HEK293 (cell line): Measurements from ENCODE around the gene METTL25B.

ENCODE experiments used
- CTCF ChIA-PET: fragments of 350-600 bp; formaldehyde crosslinking; extraction: SDS; loops from one replicate; lab custom pipeline; 2021; ENCODE audit warnings: antibody characterized with exemption; lab: Yijun Ruan, JAX
- POLR2A ChIA-PET: fragments of 300-600 bp; formaldehyde crosslinking; extraction: SDS; loops from one replicate; lab custom pipeline; 2020; ENCODE audit warnings: antibody characterized with exemption, inconsistent platforms; lab: Yijun Ruan, JAX
- H3K27ac ChIP-seq: fragments of 200-500 bp; sonication (Bioruptor generic); 2 replicates; pipeline ENCODE4 v1.5.1; 2014; ENCODE audit warnings: low read depth, low read length, control low read depth, inconsistent platforms; ENCODE audit errors: extremely low read depth
- H3K36me3 ChIP-seq, 2 experiments: fragments of 200-500 bp in 1 of 2; sonication (Bioruptor generic) in 1 of 2; 1 replicate in 1 of 2; 2 replicates in 1 of 2; pipeline ENCODE4 v1.5.1; 2014 to 2017; ENCODE audit warnings: inconsistent platforms in 2 of 2, low read length in 2 of 2; ENCODE audit not compliant: control insufficient read depth in 2 of 2, insufficient read depth in 1 of 2
- H3K4me1 ChIP-seq: fragments of 200-500 bp; sonication (Bioruptor generic); 2 replicates; pipeline ENCODE4 v1.5.1; 2014; ENCODE audit warnings: mild to moderate bottlenecking, low read length, inconsistent platforms; ENCODE audit not compliant: control insufficient read depth, insufficient read depth
- H3K4me3 ChIP-seq: 2 replicates; pipeline ENCODE4 v1.5.1; 2011; ENCODE audit warnings: low read depth, mild to moderate bottlenecking, control low read depth, low read length, moderate library complexity
- H3K9me3 ChIP-seq: fragments of 200-500 bp; sonication (Bioruptor generic); 2 replicates; pipeline ENCODE4 v1.5.1; 2014; ENCODE audit warnings: low read depth, low read length, inconsistent platforms; ENCODE audit not compliant: control insufficient read depth, insufficient read depth
- ATF2 ChIP-seq: fragments of 450-650 bp; formaldehyde crosslinking; IDR thresholded peaks from 2 replicates; pipeline ENCODE4 v1.5.1; 2016; ENCODE audit warnings: missing biosample characterization, missing genetic modification characterization, low read depth
- BCL11B ChIP-seq: fragments of 450-650 bp; formaldehyde crosslinking; IDR thresholded peaks from 2 replicates; pipeline ENCODE4 v1.5.1; 2016; ENCODE audit warnings: low read depth, missing biosample characterization, missing genetic modification characterization
- EGR2 ChIP-seq: fragments of 450-650 bp; formaldehyde crosslinking; IDR thresholded peaks from 2 replicates; pipeline ENCODE4 v1.5.1; 2016; ENCODE audit warnings: low read depth, missing biosample characterization, missing genetic modification characterization
- GLIS2 ChIP-seq: fragments of 450-650 bp; formaldehyde crosslinking; IDR thresholded peaks from 2 replicates; pipeline ENCODE4 v1.5.1; 2016; ENCODE audit warnings: missing biosample characterization, missing genetic modification characterization
- HOXA7 ChIP-seq: sonication (generic); formaldehyde crosslinking; IDR thresholded peaks from 2 replicates; pipeline ENCODE4 v1.8.1; 2022; ENCODE audit warnings: missing genetic modification reagents, borderline replicate concordance
- MZF1 ChIP-seq: fragments of 450-650 bp; formaldehyde crosslinking; IDR thresholded peaks from 2 replicates; pipeline ENCODE4 v1.5.1; 2017; ENCODE audit warnings: missing biosample characterization, missing genetic modification characterization, borderline replicate concordance
- REPIN1 ChIP-seq: fragments of 450-650 bp; formaldehyde crosslinking; IDR thresholded peaks from 2 replicates; pipeline ENCODE4 v1.5.1; 2017; ENCODE audit warnings: missing biosample characterization, missing genetic modification characterization, low read depth
- SCRT2 ChIP-seq: fragments of 450-650 bp; formaldehyde crosslinking; IDR thresholded peaks from 2 replicates; pipeline ENCODE4 v1.5.1; 2016; ENCODE audit warnings: missing biosample characterization, missing genetic modification characterization
- TRIM28 ChIP-seq: IDR thresholded peaks from 2 replicates; pipeline ENCODE4 v1.6.1; 2011; ENCODE audit warnings: low read length, control low read depth, borderline replicate concordance
- ZBTB17 ChIP-seq: fragments of 450-650 bp; formaldehyde crosslinking; IDR thresholded peaks from 2 replicates; pipeline ENCODE4 v1.5.1; 2016; ENCODE audit warnings: missing biosample characterization, missing genetic modification characterization
- ZFP37 ChIP-seq: fragments of 450-650 bp; formaldehyde crosslinking; IDR thresholded peaks from 2 replicates; pipeline ENCODE4 v1.5.1; 2016; ENCODE audit warnings: missing biosample characterization, missing genetic modification characterization
- ZNF10 ChIP-seq: fragments of 450-650 bp; formaldehyde crosslinking; IDR thresholded peaks from 2 replicates; pipeline ENCODE4 v1.5.1; 2017; ENCODE audit warnings: missing biosample characterization, missing genetic modification characterization
- ZNF112 ChIP-seq: fragments of 450-650 bp; formaldehyde crosslinking; IDR thresholded peaks from 2 replicates; pipeline ENCODE4 v1.5.0; 2017; ENCODE audit warnings: missing biosample characterization, missing genetic modification characterization
- ZNF138 ChIP-seq: fragments of 450-650 bp; formaldehyde crosslinking; IDR thresholded peaks from 2 replicates; pipeline ENCODE4 v1.5.1; 2016; ENCODE audit warnings: missing biosample characterization, missing genetic modification characterization, borderline replicate concordance
- ZNF211 ChIP-seq: fragments of 450-650 bp; formaldehyde crosslinking; IDR thresholded peaks from 2 replicates; pipeline ENCODE4 v1.5.1; 2016; ENCODE audit warnings: low read depth, missing biosample characterization, missing genetic modification characterization
- ZNF433 ChIP-seq: fragments of 450-650 bp; formaldehyde crosslinking; IDR thresholded peaks from 2 replicates; pipeline ENCODE4 v1.5.1; 2016; ENCODE audit warnings: missing biosample characterization, missing genetic modification characterization, low read depth
- ZNF548 ChIP-seq: fragments of 450-650 bp; formaldehyde crosslinking; IDR thresholded peaks from 2 replicates; pipeline ENCODE4 v1.5.1; 2016; ENCODE audit warnings: missing biosample characterization, missing genetic modification characterization
- ZNF585B ChIP-seq: fragments of 450-650 bp; formaldehyde crosslinking; IDR thresholded peaks from 2 replicates; pipeline ENCODE4 v1.5.1; 2016; ENCODE audit warnings: missing biosample characterization, missing genetic modification characterization
- ZNF600 ChIP-seq: fragments of 450-650 bp; formaldehyde crosslinking; IDR thresholded peaks from 2 replicates; pipeline ENCODE4 v1.5.1; 2016; ENCODE audit warnings: missing biosample characterization, missing genetic modification characterization
- ZNF654 ChIP-seq: fragments of 450-650 bp; formaldehyde crosslinking; IDR thresholded peaks from 2 replicates; pipeline ENCODE4 v1.5.1; 2016; ENCODE audit warnings: low read depth, missing biosample characterization, missing genetic modification characterization
- TF ChIP-seq, protein P1 (sequence below): fragments of 450-650 bp; formaldehyde crosslinking; IDR thresholded peaks from 2 replicates; pipeline ENCODE4 v1.5.1; 2016; ENCODE audit warnings: missing biosample characterization, missing genetic modification characterization
- TF ChIP-seq, protein P2 (sequence below): fragments of 450-650 bp; formaldehyde crosslinking; IDR thresholded peaks from 2 replicates; pipeline ENCODE4 v1.5.1; 2017; ENCODE audit warnings: missing biosample characterization, missing genetic modification characterization
- TF ChIP-seq, protein P3 (sequence below): fragments of 450-650 bp; formaldehyde crosslinking; IDR thresholded peaks from 2 replicates; pipeline ENCODE4 v1.5.1; 2017; ENCODE audit warnings: missing biosample characterization, missing genetic modification characterization
- TF ChIP-seq, protein P4 (sequence below): fragments of 450-650 bp; formaldehyde crosslinking; IDR thresholded peaks from 2 replicates; pipeline ENCODE4; 2016; ENCODE audit warnings: missing biosample characterization, missing genetic modification characterization

METTL25B gene

GRCh38 chr1:156705918-156706656 lies 22.2 kb upstream of the METTL25B start (continued):
- TF ChIP-seq, protein P1, sequence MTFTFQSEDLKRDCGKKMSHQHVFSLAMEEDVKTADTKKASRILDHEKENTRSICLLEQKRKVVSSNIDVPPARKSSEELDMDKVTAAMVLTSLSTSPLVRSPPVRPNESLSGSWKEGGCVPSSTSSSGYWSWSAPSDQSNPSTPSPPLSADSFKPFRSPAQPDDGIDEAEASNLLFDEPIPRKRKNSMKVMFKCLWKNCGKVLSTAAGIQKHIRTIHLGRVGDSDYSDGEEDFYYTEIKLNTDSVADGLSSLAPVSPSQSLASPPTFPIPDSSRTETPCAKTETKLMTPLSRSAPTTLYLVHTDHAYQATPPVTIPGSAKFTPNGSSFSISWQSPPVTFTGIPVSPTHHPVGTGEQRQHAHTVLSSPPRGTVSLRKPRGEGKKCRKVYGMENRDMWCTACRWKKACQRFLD (tag by site-specific recombination), result no peak
- TF ChIP-seq ZNF548 (tag by site-specific recombination) (no peak), ZNF211 (no peak), REPIN1 (tag by site-specific recombination) (no peak), HOXA7 (no peak), TRIM28 (peak; percentile 45; the same call in 1 of the 2 replicates), ATF2 (peak; percentile 6; the same call in 1 of the 2 replicates), MZF1 (tag by site-specific recombination) (peak; percentile 90), EGR2 (peak; percentile 92), GLIS2 (tag by site-specific recombination) (peak; percentile 90), BCL11B (tag by site-specific recombination) (peak; percentile 63), ZNF138 (no peak)
- TF ChIP-seq, protein P2, sequence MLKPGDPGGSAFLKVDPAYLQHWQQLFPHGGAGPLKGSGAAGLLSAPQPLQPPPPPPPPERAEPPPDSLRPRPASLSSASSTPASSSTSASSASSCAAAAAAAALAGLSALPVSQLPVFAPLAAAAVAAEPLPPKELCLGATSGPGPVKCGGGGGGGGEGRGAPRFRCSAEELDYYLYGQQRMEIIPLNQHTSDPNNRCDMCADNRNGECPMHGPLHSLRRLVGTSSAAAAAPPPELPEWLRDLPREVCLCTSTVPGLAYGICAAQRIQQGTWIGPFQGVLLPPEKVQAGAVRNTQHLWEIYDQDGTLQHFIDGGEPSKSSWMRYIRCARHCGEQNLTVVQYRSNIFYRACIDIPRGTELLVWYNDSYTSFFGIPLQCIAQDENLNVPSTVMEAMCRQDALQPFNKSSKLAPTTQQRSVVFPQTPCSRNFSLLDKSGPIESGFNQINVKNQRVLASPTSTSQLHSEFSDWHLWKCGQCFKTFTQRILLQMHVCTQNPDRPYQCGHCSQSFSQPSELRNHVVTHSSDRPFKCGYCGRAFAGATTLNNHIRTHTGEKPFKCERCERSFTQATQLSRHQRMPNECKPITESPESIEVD (tag by site-specific recombination), result no peak
- TF ChIP-seq, protein P3, sequence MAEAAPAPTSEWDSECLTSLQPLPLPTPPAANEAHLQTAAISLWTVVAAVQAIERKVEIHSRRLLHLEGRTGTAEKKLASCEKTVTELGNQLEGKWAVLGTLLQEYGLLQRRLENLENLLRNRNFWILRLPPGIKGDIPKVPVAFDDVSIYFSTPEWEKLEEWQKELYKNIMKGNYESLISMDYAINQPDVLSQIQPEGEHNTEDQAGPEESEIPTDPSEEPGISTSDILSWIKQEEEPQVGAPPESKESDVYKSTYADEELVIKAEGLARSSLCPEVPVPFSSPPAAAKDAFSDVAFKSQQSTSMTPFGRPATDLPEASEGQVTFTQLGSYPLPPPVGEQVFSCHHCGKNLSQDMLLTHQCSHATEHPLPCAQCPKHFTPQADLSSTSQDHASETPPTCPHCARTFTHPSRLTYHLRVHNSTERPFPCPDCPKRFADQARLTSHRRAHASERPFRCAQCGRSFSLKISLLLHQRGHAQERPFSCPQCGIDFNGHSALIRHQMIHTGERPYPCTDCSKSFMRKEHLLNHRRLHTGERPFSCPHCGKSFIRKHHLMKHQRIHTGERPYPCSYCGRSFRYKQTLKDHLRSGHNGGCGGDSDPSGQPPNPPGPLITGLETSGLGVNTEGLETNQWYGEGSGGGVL, result peak; percentile 84
- TF ChIP-seq, protein P4, sequence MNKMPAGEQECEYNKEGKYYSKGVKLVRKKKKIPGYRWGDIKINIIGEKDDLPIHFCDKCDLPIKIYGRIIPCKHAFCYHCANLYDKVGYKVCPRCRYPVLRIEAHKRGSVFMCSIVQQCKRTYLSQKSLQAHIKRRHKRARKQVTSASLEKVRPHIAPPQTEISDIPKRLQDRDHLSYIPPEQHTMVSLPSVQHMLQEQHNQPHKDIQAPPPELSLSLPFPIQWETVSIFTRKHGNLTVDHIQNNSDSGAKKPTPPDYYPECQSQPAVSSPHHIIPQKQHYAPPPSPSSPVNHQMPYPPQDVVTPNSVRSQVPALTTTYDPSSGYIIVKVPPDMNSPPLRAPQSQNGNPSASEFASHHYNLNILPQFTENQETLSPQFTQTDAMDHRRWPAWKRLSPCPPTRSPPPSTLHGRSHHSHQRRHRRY (tag by site-specific recombination), result no peak

GRCh38 chr1:156706657-156707416 lies 21.4 kb upstream of the METTL25B start:
- H3K27ac ChIP-seq, result no peak overlapping the region; the same call in 1 of the 2 replicates
- no peaks in the 10 kb centered on the region for H3K36me3 ChIP-seq
- H3K4me3 ChIP-seq, result no peak overlapping the region
- ChIA-PET CTCF (interaction anchor here (0.5 to 20.2 kb wide), 25 partner anchors 9 to 230 kb away, joined by 3 to 579 read pairs (median 5); partner anchors contain the start of genes ISG20L2, MEF2D and METTL25B), POLR2A (interaction anchor here (0.6 to 4.9 kb wide), 8 partner anchors 12 to 206 kb away, joined by 3 to 43 read pairs (median 4); partner anchors contain the start of genes HDGF, ISG20L2, MEF2D and METTL25B)
- H3K4me1 ChIP-seq, result peaks cover 12% of the 10 kb centered on the region
- no peaks in the 10 kb centered on the region for H3K9me3 ChIP-seq
- peak; percentile 6; the same call in 1 of the 2 replicates for TF ChIP-seq ZBTB17 (tag by site-specific recombination)
- no peak for TF ChIP-seq ZNF10 (tag by site-specific recombination)
- no peak for TF ChIP-seq ZNF211
- no peak for TF ChIP-seq ZNF433 (tag by site-specific recombination)
- TF ChIP-seq ZFP37 (tag by site-specific recombination), result no peak
- TF ChIP-seq SCRT2, result no peak
- no peak for TF ChIP-seq ZNF112
- TF ChIP-seq ZNF585B (tag by site-specific recombination), result no peak
- TF ChIP-seq ZNF600 (tag by site-specific recombination), result 0 out of 2 replicates have a peak, but pooled peaks have one; percentile 2
- TF ChIP-seq ZNF654 (tag by site-specific recombination), result no peak
